Measurements from ENCODE around the gene ZBTB20. TPM values are rescaled to one million over a fixed set of nuclear protein-coding genes. Genes with fewer than 3 reads are reported as not detected.

Gene ZBTB20
- total and polyA plus RNA-seq, 7 donors: under 0.01 to 113 (median 58.6) TPM

DNA sequence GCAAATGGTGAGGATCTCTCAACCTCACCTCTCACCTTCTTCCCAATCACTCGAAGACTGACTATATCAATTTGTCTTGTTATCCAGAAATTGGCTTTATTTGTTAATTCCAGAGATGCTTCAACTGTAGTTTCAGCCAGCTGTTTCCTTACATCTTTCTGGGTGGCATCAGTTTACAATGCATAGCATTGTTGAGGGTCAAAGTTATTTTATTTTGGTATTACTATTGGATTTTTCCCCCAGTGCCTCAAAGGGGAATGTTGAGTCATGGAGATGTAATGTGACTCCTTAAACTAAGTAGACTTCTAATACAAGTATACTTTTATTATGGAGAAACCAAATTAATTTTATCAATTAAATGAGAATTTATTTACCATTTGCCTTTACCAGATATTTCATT is 501.7 kb downstream of the ZBTB20 start:
- H3K4me1 ChIP-seq: peaks cover 0 to 22% (median 6%) of the 10 kb centered on the region in 4 donors
- DNase-seq: no peak
- no peak overlapping the region for H3K4me3 ChIP-seq
- H3K36me3 ChIP-seq: no peaks in the 10 kb centered on the region
- no peaks in the 10 kb centered on the region for H3K27me3 ChIP-seq
- TF ChIP-seq, protein P1, sequence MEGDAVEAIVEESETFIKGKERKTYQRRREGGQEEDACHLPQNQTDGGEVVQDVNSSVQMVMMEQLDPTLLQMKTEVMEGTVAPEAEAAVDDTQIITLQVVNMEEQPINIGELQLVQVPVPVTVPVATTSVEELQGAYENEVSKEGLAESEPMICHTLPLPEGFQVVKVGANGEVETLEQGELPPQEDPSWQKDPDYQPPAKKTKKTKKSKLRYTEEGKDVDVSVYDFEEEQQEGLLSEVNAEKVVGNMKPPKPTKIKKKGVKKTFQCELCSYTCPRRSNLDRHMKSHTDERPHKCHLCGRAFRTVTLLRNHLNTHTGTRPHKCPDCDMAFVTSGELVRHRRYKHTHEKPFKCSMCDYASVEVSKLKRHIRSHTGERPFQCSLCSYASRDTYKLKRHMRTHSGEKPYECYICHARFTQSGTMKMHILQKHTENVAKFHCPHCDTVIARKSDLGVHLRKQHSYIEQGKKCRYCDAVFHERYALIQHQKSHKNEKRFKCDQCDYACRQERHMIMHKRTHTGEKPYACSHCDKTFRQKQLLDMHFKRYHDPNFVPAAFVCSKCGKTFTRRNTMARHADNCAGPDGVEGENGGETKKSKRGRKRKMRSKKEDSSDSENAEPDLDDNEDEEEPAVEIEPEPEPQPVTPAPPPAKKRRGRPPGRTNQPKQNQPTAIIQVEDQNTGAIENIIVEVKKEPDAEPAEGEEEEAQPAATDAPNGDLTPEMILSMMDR (IDR thresholded peaks at IDR 0.05): no peak
- no peak for TF ChIP-seq EP300 (IDR thresholded peaks at IDR 0.05)
- no peak for TF ChIP-seq POLR2AphosphoS5 (IDR thresholded peaks at IDR 0.05)
- TF ChIP-seq POLR2A (IDR thresholded peaks at IDR 0.05): no peak
- 87 to 92% methylated on average over 1 of the region's 1 CpG for WGBS, 2 donors
- no peak overlapping the region for H3K27ac ChIP-seq
- H3K9me3 ChIP-seq: no peaks in the 10 kb centered on the region
- intact Hi-C loops (cut with DNase I): no loop called here

GRCh38 chr3:114644367-114644766 is 502.7 kb downstream of the ZBTB20 start:
- no peaks in the 10 kb centered on the region for H3K36me3 ChIP-seq
- no peaks in the 10 kb centered on the region for H3K27me3 ChIP-seq
- no peak overlapping the region for H3K27ac ChIP-seq
- peaks cover 0 to 13% (median 2%) of the 10 kb centered on the region in 4 donors for H3K4me1 ChIP-seq
- intact Hi-C loops (cut with DNase I): no loop called here
- no peak for DNase-seq
- H3K4me3 ChIP-seq: no peak overlapping the region
- WGBS, 2 donors: 94 to 96% methylated on average over 3 of the region's 3 CpGs
- H3K9me3 ChIP-seq: no peaks in the 10 kb centered on the region
- TF ChIP-seq, protein P1 (IDR thresholded peaks at IDR 0.05): no peak
- TF ChIP-seq POLR2A (IDR thresholded peaks at IDR 0.05): no peak
- TF ChIP-seq POLR2AphosphoS5 (IDR thresholded peaks at IDR 0.05): no peak
- no peak for TF ChIP-seq EP300 (IDR thresholded peaks at IDR 0.05)

- 86 to 91% methylated on average over 1 of the region's 1 CpG for WGBS, 2 donors
- DNase-seq: no peak
These were observed 503.9 kb downstream of the ZBTB20 start for GRCh38 chr3:114642951-114643741.

DNA sequence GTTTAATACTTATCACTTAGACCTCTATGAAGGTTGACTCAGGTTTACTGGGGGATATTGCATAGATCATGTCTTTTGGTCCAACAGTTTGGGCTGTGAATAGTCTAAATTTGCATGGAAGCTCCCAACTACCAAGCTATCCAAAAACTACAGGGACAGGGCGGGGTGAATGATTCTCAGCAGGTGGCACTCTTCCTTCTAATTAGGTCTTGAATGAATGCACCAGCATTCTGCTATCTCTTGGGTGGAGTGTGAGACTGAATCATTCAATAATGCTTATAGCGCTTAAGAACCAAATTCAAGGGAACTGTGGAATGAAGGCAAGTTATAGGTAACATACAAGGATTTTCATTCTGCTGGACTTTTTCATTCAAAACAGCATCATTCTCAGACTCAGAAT is 507.0 kb downstream of the ZBTB20 start:
- H3K9me3 ChIP-seq: peaks cover 0 to 8% (median 6%) of the 10 kb centered on the region in 4 donors
- no peak overlapping the region for H3K4me3 ChIP-seq
- H3K27ac ChIP-seq: no peak overlapping the region
- DNase-seq: no peak
- H3K27me3 ChIP-seq: no peaks in the 10 kb centered on the region
- peaks cover 0 to 8% (median 2%) of the 10 kb centered on the region in 4 donors for H3K4me1 ChIP-seq
- H3K36me3 ChIP-seq: no peaks in the 10 kb centered on the region
- 98 to 99% methylated on average over 2 of the region's 2 CpGs for WGBS, 2 donors
- TF ChIP-seq POLR2A (IDR thresholded peaks at IDR 0.05) (no peak), EP300 (IDR thresholded peaks at IDR 0.05) (no peak), POLR2AphosphoS5 (IDR thresholded peaks at IDR 0.05) (no peak)
- TF ChIP-seq, protein P1 (IDR thresholded peaks at IDR 0.05): no peak
- intact Hi-C loops (cut with DNase I): no loop called here

More at GRCh38 chr3:114642951-114643741, 503.9 kb downstream of the ZBTB20 start:
- intact Hi-C loops (cut with DNase I): no loop called here
- Histone ChIP-seq H3K27me3 (no peaks in the 10 kb centered on the region), H3K4me3 (no peak overlapping the region), H3K9me3 (no peaks in the 10 kb centered on the region), H3K27ac (no peak overlapping the region), H3K4me1 (peaks cover 0 to 11% (median 2%) of the 10 kb centered on the region in 4 donors), H3K36me3 (no peaks in the 10 kb centered on the region)
- TF ChIP-seq EP300 (IDR thresholded peaks at IDR 0.05) (no peak), POLR2AphosphoS5 (IDR thresholded peaks at IDR 0.05) (no peak), POLR2A (IDR thresholded peaks at IDR 0.05) (no peak)
- TF ChIP-seq, protein P1 (IDR thresholded peaks at IDR 0.05): no peak
